Astrocyte (in vitro differentiated cells and primary cell): ENCODE measurements around the gene LAMA5. TPM values are rescaled to one million over a fixed set of nuclear protein-coding genes. Genes with fewer than 3 reads are reported as not detected.

Source experiments
- DNase-seq: peaks from one replicate; pipeline ENCODE4 v3.0.0-alpha.2; 2010; ENCODE audit warnings: low read depth
- FAIRE-seq: peaks from 2 replicates; lab custom pipeline; 2011; peaks lifted over from hg19 to GRCh38; lab: Jason Lieb, UNC
- H2AFZ ChIP-seq: 2 replicates; pipeline ENCODE4 v1.6.0; 2012; ENCODE audit warnings: low read depth, low read length, inconsistent platforms
- H3K27ac ChIP-seq: 2 replicates; pipeline ENCODE4 v1.5.1; 2011; ENCODE audit warnings: low read depth, low read length, inconsistent platforms
- H3K27me3 ChIP-seq: 2 replicates; pipeline ENCODE4 v1.6.0; 2011; ENCODE audit warnings: low read length, inconsistent platforms; ENCODE audit not compliant: insufficient read depth
- H3K36me3 ChIP-seq: 2 replicates; pipeline ENCODE4 v1.5.1; 2011; ENCODE audit warnings: low read length, inconsistent platforms; ENCODE audit not compliant: insufficient read depth
- H3K4me1 ChIP-seq: 2 replicates; pipeline ENCODE4 v1.5.1; 2011; ENCODE audit warnings: low read length, inconsistent platforms; ENCODE audit not compliant: insufficient read depth
- H3K4me2 ChIP-seq: 2 replicates; pipeline ENCODE4 v1.6.0; 2012; ENCODE audit warnings: low read length, inconsistent platforms
- H3K4me3 ChIP-seq: 2 replicates; pipeline ENCODE4 v1.5.1; 2011; ENCODE audit warnings: low read depth, mild to moderate bottlenecking, low read length, inconsistent platforms; ENCODE audit not compliant: insufficient read depth
- H3K79me2 ChIP-seq: 2 replicates; pipeline ENCODE4 v1.6.0; 2012; ENCODE audit warnings: mild to moderate bottlenecking, low read length, inconsistent platforms; ENCODE audit not compliant: insufficient read depth
- H3K9ac ChIP-seq: 2 replicates; pipeline ENCODE4 v1.6.0; 2012; ENCODE audit warnings: mild to moderate bottlenecking, low read length, inconsistent platforms
- H3K9me3 ChIP-seq: 2 replicates; pipeline ENCODE4 v1.5.1; 2012; ENCODE audit warnings: low read depth, mild to moderate bottlenecking, low read length, inconsistent platforms; ENCODE audit not compliant: insufficient read depth
- H4K20me1 ChIP-seq: 2 replicates; pipeline ENCODE4 v1.6.0; 2012; ENCODE audit warnings: low read length, inconsistent platforms; ENCODE audit not compliant: insufficient read depth
- H3K27ac Mint-ChIP-seq: one replicate; pipeline ENCODE4 v1.8.0; 2021; ENCODE audit warnings: mild to moderate bottlenecking, mixed read lengths; ENCODE audit not compliant: unreplicated experiment
- H3K27me3 Mint-ChIP-seq: one replicate; pipeline ENCODE4 v1.8.0; 2021; ENCODE audit warnings: low read depth, mixed read lengths; ENCODE audit not compliant: unreplicated experiment
- H3K36me3 Mint-ChIP-seq: one replicate; pipeline ENCODE4 v1.8.0; 2021; ENCODE audit warnings: low read depth, mixed read lengths; ENCODE audit not compliant: unreplicated experiment
- H3K4me1 Mint-ChIP-seq: one replicate; pipeline ENCODE4 v1.8.0; 2021; ENCODE audit warnings: low read depth, mixed read lengths; ENCODE audit not compliant: unreplicated experiment
- H3K4me3 Mint-ChIP-seq: one replicate; pipeline ENCODE4 v1.8.0; 2021; ENCODE audit warnings: mild to moderate bottlenecking, moderate library complexity, mixed read lengths; ENCODE audit not compliant: unreplicated experiment
- H3K9me3 Mint-ChIP-seq: one replicate; pipeline ENCODE4 v1.8.0; 2021; ENCODE audit warnings: mild to moderate bottlenecking, mixed read lengths; ENCODE audit not compliant: unreplicated experiment
- EZH2 ChIP-seq: IDR thresholded peaks from 2 replicates; pipeline ENCODE4 v1.6.1; 2012; ENCODE audit warnings: mild to moderate bottlenecking, low read length, inconsistent platforms; ENCODE audit not compliant: insufficient read depth
- total RNA-seq: library from RNA; stranded (reverse); gene quantifications from 2 replicates; pipeline ENCODE4 v1.2.1, GENCODE V29; 2021
- TF ChIP-seq, protein P1 (sequence below): IDR thresholded peaks from 2 replicates; pipeline ENCODE4 v1.5.1; 2011; ENCODE audit warnings: low read depth, mild to moderate bottlenecking, inconsistent platforms, low read length, moderate library complexity; ENCODE audit not compliant: insufficient read depth

Gene LAMA5
- total RNA-seq, 1 donor from 2014 or later: 350 TPM

GRCh38 chr20:62395311-62396242, 28.5 kb upstream of the LAMA5 start:
- no peak for FAIRE-seq
- H3K9me3 ChIP-seq: no peaks in the 10 kb centered on the region
- Mint-ChIP-seq H3K9me3 (no peaks in the 10 kb centered on the region), H3K27me3 (no peaks in the 10 kb centered on the region), H3K36me3 (peaks cover 3% of the 10 kb centered on the region), H3K27ac (no peak overlapping the region), H3K4me3 (no peak overlapping the region), H3K4me1 (no peaks in the 10 kb centered on the region)
- H3K36me3 ChIP-seq: no peaks in the 10 kb centered on the region
- TF ChIP-seq, protein P1, sequence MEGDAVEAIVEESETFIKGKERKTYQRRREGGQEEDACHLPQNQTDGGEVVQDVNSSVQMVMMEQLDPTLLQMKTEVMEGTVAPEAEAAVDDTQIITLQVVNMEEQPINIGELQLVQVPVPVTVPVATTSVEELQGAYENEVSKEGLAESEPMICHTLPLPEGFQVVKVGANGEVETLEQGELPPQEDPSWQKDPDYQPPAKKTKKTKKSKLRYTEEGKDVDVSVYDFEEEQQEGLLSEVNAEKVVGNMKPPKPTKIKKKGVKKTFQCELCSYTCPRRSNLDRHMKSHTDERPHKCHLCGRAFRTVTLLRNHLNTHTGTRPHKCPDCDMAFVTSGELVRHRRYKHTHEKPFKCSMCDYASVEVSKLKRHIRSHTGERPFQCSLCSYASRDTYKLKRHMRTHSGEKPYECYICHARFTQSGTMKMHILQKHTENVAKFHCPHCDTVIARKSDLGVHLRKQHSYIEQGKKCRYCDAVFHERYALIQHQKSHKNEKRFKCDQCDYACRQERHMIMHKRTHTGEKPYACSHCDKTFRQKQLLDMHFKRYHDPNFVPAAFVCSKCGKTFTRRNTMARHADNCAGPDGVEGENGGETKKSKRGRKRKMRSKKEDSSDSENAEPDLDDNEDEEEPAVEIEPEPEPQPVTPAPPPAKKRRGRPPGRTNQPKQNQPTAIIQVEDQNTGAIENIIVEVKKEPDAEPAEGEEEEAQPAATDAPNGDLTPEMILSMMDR: no peak
- TF ChIP-seq EZH2: no peak
- no peaks in the 10 kb centered on the region for H3K79me2 ChIP-seq
- H3K9ac ChIP-seq: no peak overlapping the region
- no peaks in the 10 kb centered on the region for H3K27me3 ChIP-seq
- H4K20me1 ChIP-seq: peaks cover 6% of the 10 kb centered on the region
- H2AFZ ChIP-seq: no peak overlapping the region
- no peak overlapping the region for H3K27ac ChIP-seq
- no peak overlapping the region for H3K4me2 ChIP-seq
- H3K4me1 ChIP-seq: no peaks in the 10 kb centered on the region
- no peak for DNase-seq
- no peak overlapping the region for H3K4me3 ChIP-seq

DNA sequence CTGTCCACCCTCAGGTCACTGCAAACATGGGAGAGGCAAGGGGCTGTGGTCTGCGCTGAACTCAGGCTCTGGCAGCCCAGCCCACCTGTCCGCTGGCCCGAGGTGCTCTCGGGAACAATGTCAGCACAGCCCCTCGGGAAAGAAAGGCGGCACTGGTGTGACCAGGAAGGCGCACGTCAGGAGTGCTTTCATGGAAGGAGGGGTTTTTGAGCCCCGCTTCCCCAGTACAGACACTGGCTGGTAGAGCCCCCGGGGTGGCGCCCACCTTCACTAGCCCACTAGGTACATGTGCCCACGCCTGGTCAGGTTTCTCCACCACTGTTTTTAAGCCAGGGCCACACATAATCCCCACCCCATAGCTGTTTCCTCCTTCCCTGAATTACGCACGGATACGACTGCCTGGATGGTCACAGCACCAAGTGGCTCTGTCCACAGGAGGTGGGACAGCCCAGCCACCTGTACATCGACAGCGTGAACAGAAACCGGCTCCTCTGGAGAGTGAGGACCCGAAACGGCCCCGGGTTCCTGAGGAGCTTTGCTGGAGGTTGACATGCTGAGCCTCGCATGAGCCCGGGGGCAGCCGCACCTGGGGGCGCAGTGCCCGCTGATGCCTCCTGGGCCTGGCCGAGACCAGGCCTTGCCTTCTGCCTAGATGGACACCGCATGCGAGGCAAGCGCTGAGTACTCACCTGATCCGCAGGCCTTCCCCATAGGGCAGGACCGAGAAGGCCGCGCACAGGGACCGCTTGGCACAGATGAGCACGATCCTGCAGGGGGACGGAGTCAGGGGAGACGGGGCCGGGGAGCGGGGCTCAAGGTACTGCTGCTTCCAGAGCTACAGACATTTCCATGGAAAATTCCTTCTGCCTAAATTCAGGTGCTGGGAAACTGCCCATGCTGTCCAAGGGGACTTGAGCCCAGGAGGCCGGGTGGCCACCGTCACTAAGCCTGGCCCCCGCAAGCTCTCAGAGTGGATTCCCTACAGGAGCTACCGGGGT, 27.4 kb upstream of the LAMA5 start:
- Histone ChIP-seq H3K79me2 (peaks cover 3% of the 10 kb centered on the region), H3K27ac (no peak overlapping the region), H3K9ac (no peak overlapping the region), H2AFZ (no peak overlapping the region), H3K4me3 (no peak overlapping the region), H3K9me3 (no peaks in the 10 kb centered on the region), H4K20me1 (peaks cover 16% of the 10 kb centered on the region), H3K4me1 (no peaks in the 10 kb centered on the region), H3K36me3 (peaks cover 4% of the 10 kb centered on the region), H3K27me3 (no peaks in the 10 kb centered on the region), H3K4me2 (no peak overlapping the region)
- Mint-ChIP-seq H3K27me3 (no peaks in the 10 kb centered on the region), H3K36me3 (peaks cover 4% of the 10 kb centered on the region), H3K4me1 (no peaks in the 10 kb centered on the region), H3K27ac (no peak overlapping the region), H3K9me3 (no peaks in the 10 kb centered on the region), H3K4me3 (no peak overlapping the region)
- no peak for TF ChIP-seq EZH2
- TF ChIP-seq, protein P1: no peak
- FAIRE-seq (no peak), DNase-seq (no peak)
